Measurements from ENCODE around the gene CYP2S1. TPM values are rescaled to one million over a fixed set of nuclear protein-coding genes. Genes with fewer than 3 reads are reported as not detected.

CYP2S1 gene
- total RNA-seq, 1 donor from 2014 or later = 11.1 TPM

DNA sequence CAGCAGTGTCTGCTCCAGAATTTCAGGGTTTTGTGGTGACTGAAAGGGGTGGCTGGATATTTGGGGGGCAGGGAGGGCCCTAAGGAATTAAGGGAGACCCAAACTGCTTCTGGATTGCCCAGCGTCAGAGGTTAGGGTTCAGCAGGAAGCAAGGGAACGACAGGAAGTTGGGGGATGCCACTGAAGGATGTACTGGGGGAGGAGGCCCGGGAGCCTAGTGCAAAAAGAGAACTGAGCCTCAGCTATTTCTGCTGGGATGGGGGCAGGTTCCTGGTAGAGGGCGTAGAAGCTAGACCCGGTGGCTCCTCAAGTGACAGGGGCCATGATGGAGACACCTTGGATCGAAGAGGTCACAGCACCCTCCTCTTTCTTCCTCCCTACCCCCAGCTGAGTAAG lies 1.1 kb downstream of the CYP2S1 start:
- TF ChIP-seq, protein P1, sequence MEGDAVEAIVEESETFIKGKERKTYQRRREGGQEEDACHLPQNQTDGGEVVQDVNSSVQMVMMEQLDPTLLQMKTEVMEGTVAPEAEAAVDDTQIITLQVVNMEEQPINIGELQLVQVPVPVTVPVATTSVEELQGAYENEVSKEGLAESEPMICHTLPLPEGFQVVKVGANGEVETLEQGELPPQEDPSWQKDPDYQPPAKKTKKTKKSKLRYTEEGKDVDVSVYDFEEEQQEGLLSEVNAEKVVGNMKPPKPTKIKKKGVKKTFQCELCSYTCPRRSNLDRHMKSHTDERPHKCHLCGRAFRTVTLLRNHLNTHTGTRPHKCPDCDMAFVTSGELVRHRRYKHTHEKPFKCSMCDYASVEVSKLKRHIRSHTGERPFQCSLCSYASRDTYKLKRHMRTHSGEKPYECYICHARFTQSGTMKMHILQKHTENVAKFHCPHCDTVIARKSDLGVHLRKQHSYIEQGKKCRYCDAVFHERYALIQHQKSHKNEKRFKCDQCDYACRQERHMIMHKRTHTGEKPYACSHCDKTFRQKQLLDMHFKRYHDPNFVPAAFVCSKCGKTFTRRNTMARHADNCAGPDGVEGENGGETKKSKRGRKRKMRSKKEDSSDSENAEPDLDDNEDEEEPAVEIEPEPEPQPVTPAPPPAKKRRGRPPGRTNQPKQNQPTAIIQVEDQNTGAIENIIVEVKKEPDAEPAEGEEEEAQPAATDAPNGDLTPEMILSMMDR (IDR thresholded peaks at IDR 0.05; ENCODE audit: insufficient read depth, low read depth, low read length) = no peak
- no peak for TF ChIP-seq EZH2 (IDR thresholded peaks at IDR 0.05; ENCODE audit: insufficient read depth, low read length)

DNA sequence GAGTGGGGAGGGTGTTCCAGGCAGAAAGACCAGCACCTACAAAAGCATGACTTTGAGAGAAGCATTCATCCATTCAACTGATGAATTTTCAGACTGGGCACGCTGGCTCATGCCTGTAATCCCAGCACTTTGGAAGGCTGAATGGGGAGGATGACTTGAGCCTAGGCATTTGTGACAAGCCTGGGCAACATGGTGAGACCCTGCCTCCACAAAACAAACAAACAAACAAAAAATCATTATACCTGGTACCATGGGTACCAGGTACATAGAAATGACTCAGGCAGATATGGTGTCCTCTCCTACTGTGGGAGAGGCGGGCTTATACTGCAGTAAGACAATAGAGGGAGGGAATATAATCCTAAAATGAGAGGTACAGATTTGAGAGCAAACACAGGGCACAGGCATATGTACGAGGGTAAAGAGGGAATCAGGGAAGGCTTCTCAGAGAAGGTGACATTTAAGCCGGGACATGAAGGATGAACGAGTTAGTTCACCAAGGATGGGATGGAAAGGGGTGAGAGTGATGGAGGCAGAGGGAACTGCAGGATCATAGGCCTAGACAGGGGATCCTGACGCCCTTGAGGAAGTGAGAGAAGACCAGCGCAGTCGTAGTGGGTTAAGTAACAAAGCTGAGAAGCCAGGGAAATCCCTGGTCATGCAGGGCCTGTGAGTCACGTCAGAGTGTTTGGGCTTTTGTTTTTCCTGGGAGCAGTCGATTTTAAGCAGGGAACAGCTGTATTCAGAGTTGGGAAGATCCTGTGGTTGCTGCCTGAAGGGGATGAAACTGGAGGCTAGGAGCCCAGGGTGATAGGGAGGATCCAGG lies 2.9 kb downstream of the CYP2S1 start:
- peaks cover 14% of the 10 kb centered on the region for H3K27me3 Mint-ChIP-seq (ENCODE audit: low read depth, unreplicated experiment)
- H3K27ac ChIP-seq (ENCODE audit: low read depth, low read length) = no peak overlapping the region
- TF ChIP-seq EZH2 (IDR thresholded peaks at IDR 0.05; ENCODE audit: insufficient read depth, low read length) = no peak
- H3K9me3 Mint-ChIP-seq (ENCODE audit: unreplicated experiment) = no peaks in the 10 kb centered on the region
- H3K36me3 ChIP-seq (ENCODE audit: insufficient read depth, low read length) = no peaks in the 10 kb centered on the region
- H3K4me3 ChIP-seq (ENCODE audit: insufficient read depth, low read depth, low read length) = no peak overlapping the region
- no peaks in the 10 kb centered on the region for H3K9me3 ChIP-seq (ENCODE audit: insufficient read depth, low read depth, low read length)
- peaks cover 18% of the 10 kb centered on the region for H3K4me1 ChIP-seq (ENCODE audit: insufficient read depth, low read length)
- no peaks in the 10 kb centered on the region for H3K79me2 ChIP-seq (ENCODE audit: insufficient read depth, low read length)
- FAIRE-seq (no peak), DNase-seq (ENCODE audit: low read depth) (no peak)
- H3K27ac Mint-ChIP-seq (ENCODE audit: unreplicated experiment) = no peak overlapping the region
- H3K4me1 Mint-ChIP-seq (ENCODE audit: low read depth, unreplicated experiment) = peaks cover 2% of the 10 kb centered on the region
- H3K4me2 ChIP-seq (ENCODE audit: low read length) = no peak overlapping the region
- H3K9ac ChIP-seq (ENCODE audit: low read length) = no peak overlapping the region
- no peak overlapping the region for H2AFZ ChIP-seq (ENCODE audit: low read depth, low read length)
- H3K36me3 Mint-ChIP-seq (ENCODE audit: low read depth, unreplicated experiment) = peaks cover 4% of the 10 kb centered on the region
- H3K27me3 ChIP-seq (ENCODE audit: insufficient read depth, low read length) = peaks cover 7% of the 10 kb centered on the region
- H4K20me1 ChIP-seq (ENCODE audit: insufficient read depth, low read length) = no peaks in the 10 kb centered on the region
- peak overlapping the region; percentile 18 for H3K4me3 Mint-ChIP-seq (ENCODE audit: unreplicated experiment)

More for the DNA sequence above, 1.1 kb downstream of the CYP2S1 start:
- Histone ChIP-seq H3K4me3 (ENCODE audit: insufficient read depth, low read depth, low read length) (no peak overlapping the region), H3K79me2 (ENCODE audit: insufficient read depth, low read length) (no peaks in the 10 kb centered on the region), H3K9me3 (ENCODE audit: insufficient read depth, low read depth, low read length) (no peaks in the 10 kb centered on the region), H3K27me3 (ENCODE audit: insufficient read depth, low read length) (peaks cover 16% of the 10 kb centered on the region), H3K4me2 (ENCODE audit: low read length) (peak overlapping the region; percentile 80), H4K20me1 (ENCODE audit: insufficient read depth, low read length) (no peaks in the 10 kb centered on the region), H3K9ac (ENCODE audit: low read length) (no peak overlapping the region), H2AFZ (ENCODE audit: low read depth, low read length) (no peak overlapping the region), H3K36me3 (ENCODE audit: insufficient read depth, low read length) (no peaks in the 10 kb centered on the region), H3K4me1 (ENCODE audit: insufficient read depth, low read length) (peaks cover 18% of the 10 kb centered on the region), H3K27ac (ENCODE audit: low read depth, low read length) (no peak overlapping the region)
- no peak overlapping the region for H3K27ac Mint-ChIP-seq (ENCODE audit: unreplicated experiment)
- peak overlapping the region; percentile 83 for H3K4me3 Mint-ChIP-seq (ENCODE audit: unreplicated experiment)
- no peak for DNase-seq (ENCODE audit: low read depth)
- no peaks in the 10 kb centered on the region for H3K9me3 Mint-ChIP-seq (ENCODE audit: unreplicated experiment)
- H3K36me3 Mint-ChIP-seq (ENCODE audit: low read depth, unreplicated experiment) = peaks cover 4% of the 10 kb centered on the region
- peaks cover 17% of the 10 kb centered on the region for H3K27me3 Mint-ChIP-seq (ENCODE audit: low read depth, unreplicated experiment)
- peaks cover 5% of the 10 kb centered on the region for H3K4me1 Mint-ChIP-seq (ENCODE audit: low read depth, unreplicated experiment)
- no peak for FAIRE-seq

DNA sequence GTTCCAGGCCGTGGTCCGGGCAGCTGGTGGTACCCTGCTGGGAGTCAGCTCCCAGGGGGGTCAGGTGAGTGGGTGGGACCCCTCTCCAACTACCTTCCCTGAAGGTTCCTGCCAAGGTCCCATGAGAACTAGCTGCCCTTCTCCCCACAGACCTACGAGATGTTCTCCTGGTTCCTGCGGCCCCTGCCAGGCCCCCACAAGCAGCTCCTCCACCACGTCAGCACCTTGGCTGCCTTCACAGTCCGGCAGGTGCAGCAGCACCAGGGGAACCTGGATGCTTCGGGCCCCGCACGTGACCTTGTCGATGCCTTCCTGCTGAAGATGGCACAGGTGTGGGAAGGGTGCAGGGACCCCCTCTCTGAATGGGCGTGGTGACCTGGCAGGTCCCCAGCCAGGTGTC lies 5.5 kb downstream of the CYP2S1 start:
- DNase-seq (ENCODE audit: low read depth) = no peak
- H3K9me3 ChIP-seq (ENCODE audit: insufficient read depth, low read depth, low read length) = no peaks in the 10 kb centered on the region
- H3K4me3 ChIP-seq (ENCODE audit: insufficient read depth, low read depth, low read length) = no peak overlapping the region
- H3K27me3 Mint-ChIP-seq (ENCODE audit: low read depth, unreplicated experiment) = peaks cover 5% of the 10 kb centered on the region
- H3K4me2 ChIP-seq (ENCODE audit: low read length) = no peak overlapping the region
- no peaks in the 10 kb centered on the region for H3K36me3 ChIP-seq (ENCODE audit: insufficient read depth, low read length)
- no peak overlapping the region for H3K27ac Mint-ChIP-seq (ENCODE audit: unreplicated experiment)
- H3K9me3 Mint-ChIP-seq (ENCODE audit: unreplicated experiment) = no peaks in the 10 kb centered on the region
- H3K4me1 ChIP-seq (ENCODE audit: insufficient read depth, low read length) = peaks cover 9% of the 10 kb centered on the region
- no peaks in the 10 kb centered on the region for H3K27me3 ChIP-seq (ENCODE audit: insufficient read depth, low read length)
- H3K4me1 Mint-ChIP-seq (ENCODE audit: low read depth, unreplicated experiment) = no peaks in the 10 kb centered on the region
- FAIRE-seq = no peak
- H3K9ac ChIP-seq (ENCODE audit: low read length) = no peak overlapping the region
- TF ChIP-seq EZH2 (IDR thresholded peaks at IDR 0.05; ENCODE audit: insufficient read depth, low read length) = no peak
- TF ChIP-seq, protein P1 (IDR thresholded peaks at IDR 0.05; ENCODE audit: insufficient read depth, low read depth, low read length) = no peak
- H3K27ac ChIP-seq (ENCODE audit: low read depth, low read length) = no peak overlapping the region
- peaks cover 4% of the 10 kb centered on the region for H3K36me3 Mint-ChIP-seq (ENCODE audit: low read depth, unreplicated experiment)
- H3K79me2 ChIP-seq (ENCODE audit: insufficient read depth, low read length) = no peaks in the 10 kb centered on the region
- no peaks in the 10 kb centered on the region for H4K20me1 ChIP-seq (ENCODE audit: insufficient read depth, low read length)
- H2AFZ ChIP-seq (ENCODE audit: low read depth, low read length) = no peak overlapping the region
- H3K4me3 Mint-ChIP-seq (ENCODE audit: unreplicated experiment) = no peak overlapping the region
